GM12891 (cell line): ENCODE results near the gene RBBP9.

Source experiments
- PAX5 ChIP-seq: IDR thresholded peaks from 2 replicates; pipeline ENCODE4 v1.6.1; 2011; ENCODE audit warnings: low read length, moderate library complexity, mild to moderate bottlenecking; ENCODE audit not compliant: insufficient read depth, severe bottlenecking
- POLR2A ChIP-seq: IDR thresholded peaks from 2 replicates; pipeline ENCODE4 v1.6.1; 2011; ENCODE audit warnings: low read depth, low read length, control low read depth
- POLR2AphosphoS5 ChIP-seq: IDR thresholded peaks from 2 replicates; pipeline ENCODE4 v1.6.1; 2011; ENCODE audit warnings: low read depth, low read length, control low read depth
- SPI1 ChIP-seq: IDR thresholded peaks from 2 replicates; pipeline ENCODE4 v1.6.1; 2011; ENCODE audit warnings: low read depth, low read length, control low read depth
- TAF1 ChIP-seq: IDR thresholded peaks from 2 replicates; pipeline ENCODE4 v1.6.1; 2011; ENCODE audit warnings: low read depth, low read length, control low read depth

DNA sequence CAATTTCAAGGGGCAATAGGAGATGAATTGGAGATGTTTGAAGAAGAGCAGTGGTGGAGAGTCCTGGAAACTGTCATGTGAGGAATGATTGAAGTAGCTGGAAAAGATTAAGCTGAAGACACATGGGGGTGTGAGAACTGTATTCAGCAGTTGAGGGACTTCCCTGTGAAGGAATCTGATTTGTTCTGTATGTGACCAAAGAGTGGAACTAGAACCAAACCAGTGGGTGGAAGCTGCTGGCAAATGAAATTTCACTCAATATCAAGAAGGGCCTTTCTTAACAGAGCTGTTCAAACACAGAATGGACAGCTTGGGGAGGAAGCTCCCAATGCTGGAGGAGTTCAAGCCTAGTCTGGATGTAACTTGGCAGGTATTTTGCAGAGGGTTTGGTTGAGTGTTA, 32.0 kb upstream of the RBBP9 start:
- TF ChIP-seq POLR2A: no peak
- no peak for TF ChIP-seq POLR2AphosphoS5
- TF ChIP-seq TAF1: no peak
- TF ChIP-seq PAX5: no peak
- TF ChIP-seq SPI1: no peak
